OCI-LY3 (cell line): ENCODE data around the gene SAMD4A.

ENCODE experiments used
- CTCF ChIP-seq: fragments of 200-600, 300-600 bp; sonication (generic); IDR thresholded peaks from 2 replicates; pipeline ENCODE4 v1.5.1; 2014; ENCODE audit warnings: antibody characterized with exemption, low read length, low read depth
- EZH2phosphoT487 ChIP-seq: fragments of 200-600 bp; shearing (Covaris generic); IDR thresholded peaks from 2 replicates; pipeline ENCODE4 v1.6.1; 2018; ENCODE audit warnings: antibody characterized with exemption, mixed run types, low read depth

DNA sequence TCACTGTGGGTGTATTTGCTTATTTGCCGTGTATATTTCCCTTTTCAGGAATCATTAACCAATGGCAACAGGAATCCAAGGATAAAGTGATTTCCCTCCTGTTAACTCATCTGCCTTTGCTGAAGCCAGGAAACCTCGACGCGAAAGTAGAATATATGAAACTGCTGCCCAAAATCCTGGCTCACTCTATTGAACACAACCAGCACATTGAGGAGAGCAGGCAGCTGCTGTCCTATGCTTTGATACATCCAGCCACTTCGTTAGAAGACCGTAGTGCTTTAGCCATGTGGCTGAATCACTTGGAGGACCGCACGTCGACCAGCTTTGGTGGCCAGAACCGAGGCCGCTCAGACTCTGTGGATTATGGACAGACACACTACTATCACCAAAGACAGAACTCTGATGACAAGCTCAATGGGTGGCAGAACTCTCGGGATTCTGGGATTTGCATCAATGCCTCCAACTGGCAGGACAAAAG, 135.1 kb downstream of the SAMD4A start:
- TF ChIP-seq CTCF (no peak), EZH2phosphoT487 (no peak)
